Fibroblast of lung (primary cell): ENCODE measurements around the gene MYL4. TPM values are rescaled to one million over a fixed set of nuclear protein-coding genes. Genes with fewer than 3 reads are reported as not detected.

Experiments used
- DNase-seq, 2 donors: peaks; one replicate each; pipeline versions ENCODE4 v3.0.0 to v3.0.0-alpha.2; 2010; ENCODE audit warnings: low read depth in 2 of 2
- H2AFZ ChIP-seq: 2 replicates; pipeline ENCODE4 v1.5.1; 2012; ENCODE audit warnings: low read length, control low read depth, inconsistent platforms
- H3K27ac ChIP-seq: 2 replicates; pipeline ENCODE4 v1.5.1; 2011; ENCODE audit warnings: low read length, control low read depth; ENCODE audit not compliant: insufficient read depth
- H3K27me3 ChIP-seq: 2 replicates; pipeline ENCODE4 v1.5.1; 2011; ENCODE audit warnings: mild to moderate bottlenecking, low read length; ENCODE audit not compliant: control insufficient read depth, insufficient read depth
- H3K36me3 ChIP-seq: 2 replicates; pipeline ENCODE4 v1.5.1; 2011; ENCODE audit warnings: low read length; ENCODE audit not compliant: control insufficient read depth, insufficient read depth
- H3K4me1 ChIP-seq: 2 replicates; pipeline ENCODE4 v1.5.1; 2011; ENCODE audit warnings: low read length; ENCODE audit not compliant: control insufficient read depth, insufficient read depth; ENCODE audit errors: extremely low read depth
- H3K4me2 ChIP-seq: 2 replicates; pipeline ENCODE4 v1.5.1; 2011; ENCODE audit warnings: low read length, control low read depth; ENCODE audit not compliant: insufficient read depth; ENCODE audit errors: extremely low read depth
- H3K4me3 ChIP-seq, 4 experiments: fragments of 200-600 bp in 1 of 4; sonication (generic) in 1 of 4; replicated peaks in 1 of 4; 2 replicates each; pipeline ENCODE4 v1.5.1; 2011 to 2016; ENCODE audit warnings: low read length in 4 of 4, low read depth in 3 of 4, mild to moderate bottlenecking in 3 of 4, control low read depth in 2 of 4, inconsistent platforms in 1 of 4, mixed read lengths in 1 of 4; ENCODE audit not compliant: insufficient read depth in 1 of 4; ENCODE audit errors: control extremely low read depth in 1 of 4
- H3K79me2 ChIP-seq: 2 replicates; pipeline ENCODE4 v1.5.1; 2012; ENCODE audit warnings: mild to moderate bottlenecking, low read length, inconsistent platforms; ENCODE audit not compliant: control insufficient read depth, insufficient read depth
- H3K9ac ChIP-seq: 2 replicates; pipeline ENCODE4 v1.5.1; 2011; ENCODE audit warnings: mild to moderate bottlenecking, low read length, control low read depth; ENCODE audit not compliant: insufficient read depth
- H3K9me3 ChIP-seq: 2 replicates; pipeline ENCODE4 v1.5.1; 2012; ENCODE audit warnings: low read depth, low read length; ENCODE audit not compliant: control insufficient read depth, insufficient read depth
- H4K20me1 ChIP-seq: 2 replicates; pipeline ENCODE4 v1.5.1; 2011; ENCODE audit warnings: low read length; ENCODE audit not compliant: control insufficient read depth, insufficient read depth; ENCODE audit errors: extremely low read depth
- EZH2 ChIP-seq: IDR thresholded peaks from 2 replicates; pipeline ENCODE4 v1.5.1; 2012; ENCODE audit warnings: low read length, control low read depth, mild to moderate bottlenecking; ENCODE audit errors: missing control alignments
- polyA plus RNA-seq, 2 donors: library from polyadenylated mRNA; depleted of rRNA in 1 of 2; stranded (reverse) in 1 of 2; unstranded in 1 of 2; fragments of >200 nt; gene quantifications; 2 replicates each; pipeline ENCODE4 v1.2.1, GENCODE V29; 2011 to 2012; ENCODE audit warnings: missing spikeins in 1 of 2
- total RNA-seq: library from RNA; depleted of rRNA; stranded (reverse); fragments of >200 nt; gene quantifications from 2 replicates; pipeline ENCODE4 v1.2.1, GENCODE V29; 2014
- TF ChIP-seq, protein P1 (sequence below), 2 donors: IDR thresholded peaks in 1 of 2; conservative IDR thresholded peaks in 1 of 2; 1 replicate in 1 of 2; 2 replicates in 1 of 2; pipeline ENCODE4 v1.5.1; 2011 to 2012; ENCODE audit warnings: low read length in 2 of 2, control low read depth in 1 of 2, inconsistent platforms in 1 of 2, low read depth in 1 of 2, mild to moderate bottlenecking in 1 of 2

Gene MYL4
- total and polyA plus RNA-seq, 2 donors (not counting 1 experiment from before 2014, with no cell fraction given): 1.3 TPM; not detected in 1

GRCh38 chr17:47235923-47236322 lies 26.8 kb downstream of the MYL4 start:
- DNase-seq: no peak
- no peaks in the 10 kb centered on the region for H4K20me1 ChIP-seq
- H3K79me2 ChIP-seq: no peaks in the 10 kb centered on the region

DNA sequence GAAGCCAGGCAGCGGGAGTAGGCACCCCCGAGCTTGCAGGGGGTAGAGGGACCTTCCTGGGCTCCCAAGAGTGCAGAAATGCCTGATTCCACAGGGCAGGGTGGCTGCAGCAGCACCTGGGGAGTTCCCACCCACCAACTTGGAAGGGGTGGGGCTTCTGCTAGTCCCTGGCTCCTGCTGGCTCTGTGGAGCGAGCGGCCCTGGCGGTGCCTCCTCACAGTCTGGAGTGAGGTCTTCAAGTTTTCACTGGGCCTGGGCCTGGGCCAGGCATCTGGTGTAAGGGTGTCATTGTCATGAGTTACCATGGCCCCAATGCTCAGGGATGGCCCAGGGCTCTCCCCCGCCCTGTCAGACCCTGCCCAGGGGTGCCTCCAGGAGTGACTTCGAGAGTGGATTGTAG lies 28.7 kb downstream of the MYL4 start:
- no peaks in the 10 kb centered on the region for H3K9me3 ChIP-seq
- H3K4me3 ChIP-seq: no peak overlapping the region
- DNase-seq: no peak
- TF ChIP-seq, protein P1, sequence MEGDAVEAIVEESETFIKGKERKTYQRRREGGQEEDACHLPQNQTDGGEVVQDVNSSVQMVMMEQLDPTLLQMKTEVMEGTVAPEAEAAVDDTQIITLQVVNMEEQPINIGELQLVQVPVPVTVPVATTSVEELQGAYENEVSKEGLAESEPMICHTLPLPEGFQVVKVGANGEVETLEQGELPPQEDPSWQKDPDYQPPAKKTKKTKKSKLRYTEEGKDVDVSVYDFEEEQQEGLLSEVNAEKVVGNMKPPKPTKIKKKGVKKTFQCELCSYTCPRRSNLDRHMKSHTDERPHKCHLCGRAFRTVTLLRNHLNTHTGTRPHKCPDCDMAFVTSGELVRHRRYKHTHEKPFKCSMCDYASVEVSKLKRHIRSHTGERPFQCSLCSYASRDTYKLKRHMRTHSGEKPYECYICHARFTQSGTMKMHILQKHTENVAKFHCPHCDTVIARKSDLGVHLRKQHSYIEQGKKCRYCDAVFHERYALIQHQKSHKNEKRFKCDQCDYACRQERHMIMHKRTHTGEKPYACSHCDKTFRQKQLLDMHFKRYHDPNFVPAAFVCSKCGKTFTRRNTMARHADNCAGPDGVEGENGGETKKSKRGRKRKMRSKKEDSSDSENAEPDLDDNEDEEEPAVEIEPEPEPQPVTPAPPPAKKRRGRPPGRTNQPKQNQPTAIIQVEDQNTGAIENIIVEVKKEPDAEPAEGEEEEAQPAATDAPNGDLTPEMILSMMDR (conservative IDR thresholded peaks at IDR 0.05 in 1 of 2, IDR thresholded peaks at IDR 0.05 in 1 of 2; ENCODE audit: low read depth in 1 of 2, low read length in 2 of 2): no peak
- no peak for TF ChIP-seq EZH2
- H3K4me2 ChIP-seq: no peak overlapping the region
- H3K27me3 ChIP-seq: no peaks in the 10 kb centered on the region
- no peak overlapping the region for H2AFZ ChIP-seq
- H3K79me2 ChIP-seq: no peaks in the 10 kb centered on the region
- peaks cover 14% of the 10 kb centered on the region for H3K4me1 ChIP-seq
- H3K36me3 ChIP-seq: no peaks in the 10 kb centered on the region
- no peak overlapping the region for H3K9ac ChIP-seq
- H4K20me1 ChIP-seq: no peaks in the 10 kb centered on the region
- no peak overlapping the region for H3K27ac ChIP-seq

More at GRCh38 chr17:47235923-47236322, 26.8 kb downstream of the MYL4 start:
- no peaks in the 10 kb centered on the region for H3K9me3 ChIP-seq
- no peak overlapping the region for H3K27ac ChIP-seq
- no peak for TF ChIP-seq EZH2
- TF ChIP-seq, protein P1 (conservative IDR thresholded peaks at IDR 0.05 in 1 of 2, IDR thresholded peaks at IDR 0.05 in 1 of 2; ENCODE audit: low read depth in 1 of 2, low read length in 2 of 2): no peak
- H3K4me1 ChIP-seq: peaks cover 14% of the 10 kb centered on the region
- H3K9ac ChIP-seq: no peak overlapping the region
- no peaks in the 10 kb centered on the region for H3K36me3 ChIP-seq
- H3K4me3 ChIP-seq: no peak overlapping the region
- no peak overlapping the region for H2AFZ ChIP-seq
- H3K27me3 ChIP-seq: no peaks in the 10 kb centered on the region
- no peak overlapping the region for H3K4me2 ChIP-seq

DNA sequence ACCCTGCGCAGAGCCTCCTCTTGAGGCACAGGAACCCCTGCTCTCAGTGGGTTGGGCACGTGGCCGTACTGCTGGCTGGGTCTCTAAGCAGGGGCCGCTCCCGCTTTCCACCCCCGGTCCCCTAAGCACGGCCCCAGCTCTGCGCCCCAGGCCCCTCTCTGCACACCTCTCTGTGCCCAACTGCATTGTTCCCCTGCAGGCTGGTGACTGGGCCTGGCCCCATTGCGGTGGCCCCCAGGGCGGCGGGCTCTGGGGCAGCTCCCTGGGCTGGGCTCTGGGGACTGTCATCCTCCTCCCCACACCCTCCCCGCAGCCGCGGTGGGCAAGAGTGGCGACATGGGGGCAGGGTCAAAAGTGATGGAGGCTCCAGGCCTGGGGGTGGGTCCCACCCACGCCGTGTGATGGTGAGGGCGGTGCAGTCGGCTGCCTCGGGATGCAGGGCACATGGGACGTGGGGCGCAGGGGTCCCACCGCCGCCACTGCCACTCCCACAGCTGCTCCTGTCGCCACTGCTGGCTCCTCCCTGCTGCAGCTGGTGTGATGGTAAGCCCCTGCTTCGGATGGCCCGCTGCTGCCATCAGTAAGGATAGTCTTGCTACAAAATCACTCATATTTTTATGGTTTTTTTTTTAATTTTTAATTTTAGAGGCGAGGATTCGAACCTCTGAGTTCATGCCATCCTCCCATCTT lies 29.3 kb downstream of the MYL4 start:
- Histone ChIP-seq H2AFZ (no peak overlapping the region), H3K27ac (no peak overlapping the region), H3K9ac (no peak overlapping the region), H3K9me3 (no peaks in the 10 kb centered on the region), H3K4me3 (no peak overlapping the region), H3K4me1 (peaks cover 14% of the 10 kb centered on the region), H3K79me2 (no peaks in the 10 kb centered on the region), H3K27me3 (no peaks in the 10 kb centered on the region), H4K20me1 (no peaks in the 10 kb centered on the region), H3K4me2 (no peak overlapping the region), H3K36me3 (no peaks in the 10 kb centered on the region)
- TF ChIP-seq EZH2: no peak
- TF ChIP-seq, protein P1 (conservative IDR thresholded peaks at IDR 0.05 in 1 of 2, IDR thresholded peaks at IDR 0.05 in 1 of 2; ENCODE audit: low read depth in 1 of 2, low read length in 2 of 2): no peak
- no peak for DNase-seq
